ENCODE data around the gene TMED5.

The TMED5 gene

DNA sequence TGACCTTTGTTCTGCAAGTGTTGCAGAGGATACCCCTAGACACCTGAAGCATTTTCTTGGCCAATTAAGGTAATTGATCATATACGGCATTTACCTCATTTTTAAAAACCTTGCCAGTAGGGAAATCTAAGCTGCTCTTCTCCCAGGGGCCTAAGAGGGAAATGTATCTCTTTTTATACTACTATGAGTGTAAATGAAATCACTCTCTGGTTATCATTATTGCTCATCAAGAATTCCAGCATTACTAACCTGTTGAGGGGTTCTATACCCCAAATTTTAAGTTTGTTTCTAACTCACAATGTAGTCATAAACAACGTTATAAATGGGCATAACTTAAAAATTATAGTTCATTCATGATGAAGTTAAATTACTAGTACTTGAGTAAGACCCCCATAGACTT lies 27.4 kb downstream of the TMED5 start (continued):
- TF ChIP-seq, protein P1, sequence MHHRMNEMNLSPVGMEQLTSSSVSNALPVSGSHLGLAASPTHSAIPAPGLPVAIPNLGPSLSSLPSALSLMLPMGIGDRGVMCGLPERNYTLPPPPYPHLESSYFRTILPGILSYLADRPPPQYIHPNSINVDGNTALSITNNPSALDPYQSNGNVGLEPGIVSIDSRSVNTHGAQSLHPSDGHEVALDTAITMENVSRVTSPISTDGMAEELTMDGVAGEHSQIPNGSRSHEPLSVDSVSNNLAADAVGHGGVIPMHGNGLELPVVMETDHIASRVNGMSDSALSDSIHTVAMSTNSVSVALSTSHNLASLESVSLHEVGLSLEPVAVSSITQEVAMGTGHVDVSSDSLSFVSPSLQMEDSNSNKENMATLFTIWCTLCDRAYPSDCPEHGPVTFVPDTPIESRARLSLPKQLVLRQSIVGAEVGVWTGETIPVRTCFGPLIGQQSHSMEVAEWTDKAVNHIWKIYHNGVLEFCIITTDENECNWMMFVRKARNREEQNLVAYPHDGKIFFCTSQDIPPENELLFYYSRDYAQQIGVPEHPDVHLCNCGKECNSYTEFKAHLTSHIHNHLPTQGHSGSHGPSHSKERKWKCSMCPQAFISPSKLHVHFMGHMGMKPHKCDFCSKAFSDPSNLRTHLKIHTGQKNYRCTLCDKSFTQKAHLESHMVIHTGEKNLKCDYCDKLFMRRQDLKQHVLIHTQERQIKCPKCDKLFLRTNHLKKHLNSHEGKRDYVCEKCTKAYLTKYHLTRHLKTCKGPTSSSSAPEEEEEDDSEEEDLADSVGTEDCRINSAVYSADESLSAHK (tag by site-specific recombination; IDR thresholded peaks at IDR 0.05) = no peak
- TF ChIP-seq GLI4 (tag by site-specific recombination; IDR thresholded peaks at IDR 0.05) (no peak), ZNF654 (tag by site-specific recombination; IDR thresholded peaks at IDR 0.05; ENCODE audit: low read depth) (no peak), ZFP69B (tag by site-specific recombination; IDR thresholded peaks at IDR 0.05) (no peak), ZBTB20 (tag by site-specific recombination; IDR thresholded peaks at IDR 0.05) (no peak), ZNF146 (tag by site-specific recombination; IDR thresholded peaks at IDR 0.05) (no peak), ZBTB21 (tag by site-specific recombination; IDR thresholded peaks at IDR 0.05) (no peak), ZNF404 (tag by site-specific recombination; IDR thresholded peaks at IDR 0.05) (no peak), HOXD13 (CRISPR knock-in tag; IDR thresholded peaks at IDR 0.05; ENCODE audit: borderline replicate concordance) (no peak), ZSCAN4 (tag by site-specific recombination; IDR thresholded peaks at IDR 0.05) (no peak)

- no peak overlapping the region for H3K27ac ChIP-seq (ENCODE audit: extremely low read depth, low read depth, low read length)
- CTCF ChIA-PET = no interaction called here
- TF ChIP-seq ZNF571 (tag by site-specific recombination; IDR thresholded peaks at IDR 0.05) = no peak
- TF ChIP-seq ZNF561 (tag by site-specific recombination; IDR thresholded peaks at IDR 0.05; ENCODE audit: borderline replicate concordance) = no peak
- no peak for TF ChIP-seq SP2 (tag by site-specific recombination; IDR thresholded peaks at IDR 0.05)
- TF ChIP-seq ZBTB17 (tag by site-specific recombination; IDR thresholded peaks at IDR 0.05) = peak; percentile 60
- TF ChIP-seq ZNF660 (tag by site-specific recombination; IDR thresholded peaks at IDR 0.05) = no peak
- TF ChIP-seq SCRT1 (tag by site-specific recombination; IDR thresholded peaks at IDR 0.05; ENCODE audit: borderline replicate concordance) = peak; percentile 65; the same call in 1 of the 2 replicates
- TF ChIP-seq SCRT2 (tag by site-specific recombination; IDR thresholded peaks at IDR 0.05) = peak; percentile 64; the same call in 1 of the 2 replicates
- no peaks in the 10 kb centered on the region for H3K9me3 ChIP-seq (ENCODE audit: control insufficient read depth, insufficient read depth, low read depth, low read length)
- POLR2A ChIA-PET = no interaction called here
- H3K4me3 ChIP-seq (ENCODE audit: low read depth, low read length) = no peak overlapping the region
- peaks cover 13 to 65% of the 10 kb centered on the region in 2 experiments for H3K36me3 ChIP-seq (ENCODE audit: control insufficient read depth in 2 of 2, insufficient read depth in 1 of 2, low read length in 2 of 2)
- no peaks in the 10 kb centered on the region for H3K4me1 ChIP-seq (ENCODE audit: control insufficient read depth, insufficient read depth, low read length)
Observed at GRCh38 chr1:93151474-93151873, 28.7 kb downstream of the TMED5 start.

GRCh38 chr1:93150729-93151128 lies 29.5 kb downstream of the TMED5 start:
- ChIA-PET POLR2A (no interaction called here), CTCF (no interaction called here)
- H3K4me3 ChIP-seq (ENCODE audit: low read depth, low read length) = no peak overlapping the region
- H3K9me3 ChIP-seq (ENCODE audit: control insufficient read depth, insufficient read depth, low read depth, low read length) = no peaks in the 10 kb centered on the region
- H3K4me1 ChIP-seq (ENCODE audit: control insufficient read depth, insufficient read depth, low read length) = no peaks in the 10 kb centered on the region
- H3K27ac ChIP-seq (ENCODE audit: extremely low read depth, low read depth, low read length) = no peak overlapping the region
- peaks cover 10 to 60% of the 10 kb centered on the region in 2 experiments for H3K36me3 ChIP-seq (ENCODE audit: control insufficient read depth in 2 of 2, insufficient read depth in 1 of 2, low read length in 2 of 2)
- TF ChIP-seq ZNF174 (tag by site-specific recombination; IDR thresholded peaks at IDR 0.05) (no peak), PRDM6 (tag by site-specific recombination; IDR thresholded peaks at IDR 0.05) (peak; percentile 75), BCL6B (tag by site-specific recombination; IDR thresholded peaks at IDR 0.05) (0 out of 2 replicates have a peak, but pooled peaks have one; percentile 38), ZNF132 (tag by site-specific recombination; IDR thresholded peaks at IDR 0.05; ENCODE audit: borderline replicate concordance) (no peak), RBAK (tag by site-specific recombination; IDR thresholded peaks at IDR 0.05) (no peak)
- TF ChIP-seq, protein P1 (tag by site-specific recombination; IDR thresholded peaks at IDR 0.05) = 0 out of 2 replicates have a peak, but pooled peaks have one; percentile 16
- TF ChIP-seq, protein P2, sequence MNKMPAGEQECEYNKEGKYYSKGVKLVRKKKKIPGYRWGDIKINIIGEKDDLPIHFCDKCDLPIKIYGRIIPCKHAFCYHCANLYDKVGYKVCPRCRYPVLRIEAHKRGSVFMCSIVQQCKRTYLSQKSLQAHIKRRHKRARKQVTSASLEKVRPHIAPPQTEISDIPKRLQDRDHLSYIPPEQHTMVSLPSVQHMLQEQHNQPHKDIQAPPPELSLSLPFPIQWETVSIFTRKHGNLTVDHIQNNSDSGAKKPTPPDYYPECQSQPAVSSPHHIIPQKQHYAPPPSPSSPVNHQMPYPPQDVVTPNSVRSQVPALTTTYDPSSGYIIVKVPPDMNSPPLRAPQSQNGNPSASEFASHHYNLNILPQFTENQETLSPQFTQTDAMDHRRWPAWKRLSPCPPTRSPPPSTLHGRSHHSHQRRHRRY (tag by site-specific recombination; IDR thresholded peaks at IDR 0.05) = no peak
